Sciatic nerve (tissue), 2 donors: ENCODE results near the gene DOK4. TPM values are rescaled to one million over a fixed set of nuclear protein-coding genes. Genes with fewer than 3 reads are reported as not detected.
"Not testable (repeated sequence)": the region's sequence is repeated elsewhere in the genome, so short reads cannot be mapped to it uniquely, and the experiment has no call there.

Source experiments
- ATAC-seq: fragments of 200-7000 bp; cut with Tn5 transposase; one replicate; pipeline ENCODE4 v1.9.1; 2020; ENCODE audit warnings: mild to moderate bottlenecking, moderate library complexity
- DNase-seq: peaks from one replicate; pipeline ENCODE4 v3.0.0-alpha.2; 2020; ENCODE audit warnings: low spot score
- intact Hi-C: fragments of 100-400 bp; cut with DNase I; formaldehyde crosslinking; loops from one replicate; pipeline ENCODE4 v1.14.2; 2022
- total RNA-seq: library from RNA; stranded (reverse); fragmentation: NEBNext Ultra II Directional; extraction: Animal tissue kit (Norgen Biotek cat#: 25700); gene quantifications from one replicate; pipeline ENCODE4 v1.2.1, GENCODE V29; 2021
- donor health status: DM: no; HTN: no; CAD: no.
- donor health status: DM: no; HTN: no; CAD: no.

Gene DOK4
- total RNA-seq, 1 donor from 2014 or later: 22.6 TPM

GRCh38 chr16:57470711-57471110 is 15.6 kb downstream of the DOK4 start:
- ATAC-seq: peak; percentile 61
- DNase-seq: peak; percentile 79
- intact Hi-C loops: no loop called here

DNA sequence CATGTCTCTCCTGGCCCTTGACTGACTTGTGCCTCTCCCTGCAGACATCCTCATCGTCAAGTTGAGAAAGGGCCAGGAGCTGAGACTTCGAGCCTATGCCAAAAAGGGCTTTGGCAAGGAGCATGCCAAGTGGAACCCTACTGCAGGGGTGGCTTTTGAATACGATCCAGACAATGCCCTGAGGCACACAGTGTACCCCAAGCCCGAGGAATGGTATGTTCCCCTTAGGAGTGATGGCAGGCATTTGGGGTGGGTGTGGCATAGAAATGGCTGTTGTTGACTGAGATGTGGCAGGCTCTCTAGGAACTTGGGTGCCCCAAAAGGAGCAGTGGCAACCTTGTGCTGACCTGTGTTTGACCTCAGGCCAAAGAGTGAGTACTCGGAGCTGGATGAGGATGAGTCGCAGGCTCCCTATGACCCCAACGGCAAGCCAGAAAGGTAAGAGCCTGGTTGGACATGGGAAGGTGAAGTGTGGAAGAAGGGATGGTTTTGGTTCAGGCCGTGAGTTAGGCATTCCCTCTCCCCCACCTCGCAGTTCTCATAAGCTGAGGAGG is 16.3 kb downstream of the DOK4 start:
- intact Hi-C loops: loop anchor here (5.0 kb wide), 1 partner anchor 47 kb away; no protein-coding TSS in a partner anchor
- ATAC-seq (no peak), DNase-seq (no peak)

DNA sequence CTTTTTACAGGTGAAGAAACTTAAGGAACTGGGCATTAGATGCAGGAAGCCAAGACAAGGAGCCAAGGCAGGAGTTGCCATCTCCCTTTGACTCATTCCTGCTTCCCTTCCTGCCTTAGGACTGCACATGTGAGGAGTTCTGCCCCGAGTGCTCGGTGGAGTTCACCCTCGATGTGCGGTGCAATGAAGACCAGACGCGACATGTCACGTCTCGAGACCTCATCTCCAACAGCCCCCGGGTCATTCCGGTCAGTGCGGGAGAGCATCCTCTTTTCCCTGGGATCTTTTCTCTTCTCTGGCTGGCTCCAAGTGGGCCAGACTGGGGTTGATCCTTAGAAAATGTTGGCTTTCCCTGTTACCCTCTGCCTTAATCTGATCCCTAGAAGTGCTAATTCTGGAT is 17.2 kb downstream of the DOK4 start:
- DNase-seq: no peak
- ATAC-seq: no peak
- intact Hi-C loops: loop anchor here (5.0 kb wide), 1 partner anchor 48 kb away; no protein-coding TSS in a partner anchor

GRCh38 chr16:57468346-57468745 is 17.9 kb downstream of the DOK4 start:
- DNase-seq: no peak
- intact Hi-C loops: loop anchor here (5.0 kb wide), 1 partner anchor 49 kb away; no protein-coding TSS in a partner anchor
- no peak for ATAC-seq

DNA sequence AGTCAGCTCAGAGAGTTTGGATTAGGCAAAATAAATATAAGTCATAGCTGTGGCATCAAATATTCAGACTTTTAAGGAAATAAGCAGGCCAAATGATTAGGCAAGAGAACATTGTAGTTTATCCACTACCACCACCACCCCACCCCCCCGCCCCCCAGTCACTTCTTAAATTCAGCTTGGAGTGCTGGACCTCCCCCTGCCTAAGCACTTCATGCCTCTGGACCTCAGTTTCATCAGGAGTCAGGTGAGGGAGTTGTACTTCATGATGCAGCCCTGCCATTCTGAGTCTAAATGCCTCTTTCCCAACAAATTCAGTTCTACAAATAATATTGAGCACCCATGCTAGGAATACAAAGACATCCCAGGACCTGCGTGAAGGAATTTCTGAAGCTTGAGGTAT is 21.8 kb downstream of the DOK4 start:
- intact Hi-C loops: no loop called here
- DNase-seq (no peak), ATAC-seq (no peak)

- no peak for DNase-seq
- intact Hi-C loops: no loop called here
- peak; percentile 50 for ATAC-seq
Measured at GRCh38 chr16:57462978-57463362, 23.3 kb downstream of the DOK4 start.

DNA sequence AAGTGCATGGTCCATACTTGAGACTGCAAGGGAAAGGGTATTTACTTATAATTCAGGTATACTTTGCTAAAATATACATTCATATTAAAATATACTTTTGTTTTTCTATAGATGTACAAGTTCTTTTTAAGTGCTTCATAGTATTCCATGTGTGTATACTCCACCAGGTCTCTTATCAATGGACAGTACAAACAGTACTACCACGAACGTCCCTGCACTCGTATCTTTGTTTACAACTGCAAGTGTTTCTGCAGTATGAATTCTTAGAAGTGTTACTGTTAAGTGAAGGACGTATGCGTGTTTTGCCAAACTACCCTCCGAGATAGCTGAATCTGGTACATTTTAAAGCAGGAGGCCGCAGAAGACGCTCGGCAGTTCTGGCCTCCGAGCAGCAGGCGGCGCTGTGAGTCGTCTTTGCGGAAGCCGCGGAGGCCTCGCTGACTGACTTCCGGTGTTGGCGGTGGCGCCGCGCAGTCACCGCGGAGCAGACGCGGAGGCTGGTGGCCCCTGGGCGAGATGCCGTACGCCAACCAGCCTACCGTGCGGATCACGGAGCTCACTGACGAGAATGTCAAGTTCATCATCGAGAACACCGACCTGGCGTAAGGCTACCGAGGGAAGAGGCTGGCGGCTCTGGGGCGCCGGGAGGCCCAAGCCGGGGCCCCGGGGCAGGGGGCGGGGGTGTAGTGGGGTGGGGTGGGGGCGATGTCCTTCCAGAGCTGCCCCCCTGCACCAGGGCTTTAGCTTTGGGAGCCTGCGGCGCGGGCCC is 23.9 kb downstream of the DOK4 start, which contains the start of gene POLR2C:
TSS of gene POLR2C (plus strand) at position 471 of the 769 bp plus-strand sequence. CDS start at position 517, 46 bp downstream.
- DNase-seq (peak; percentile 92), ATAC-seq (peak; percentile 95)
- intact Hi-C loops: no loop called here

DNA sequence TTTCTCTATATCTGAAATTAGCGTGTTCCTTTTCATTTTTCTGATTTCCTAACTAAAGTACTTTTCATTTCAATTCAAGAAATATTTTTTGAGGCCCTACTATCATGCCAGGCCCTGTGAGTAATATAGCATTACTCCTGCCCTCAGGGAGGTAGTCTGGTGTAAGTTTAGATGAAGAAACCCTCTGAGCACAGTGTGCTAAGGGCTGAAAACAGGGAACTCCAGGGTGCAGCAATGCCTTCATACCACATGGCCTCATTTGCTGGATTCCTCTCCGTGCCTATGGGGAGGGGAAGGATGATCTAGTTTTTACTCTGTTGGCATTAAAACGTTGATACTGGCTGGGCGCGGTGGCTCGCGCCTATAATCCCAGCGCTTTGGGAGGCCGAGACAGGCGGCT is 34.3 kb downstream of the DOK4 start:
- no peak for ATAC-seq
- intact Hi-C loops: no loop called here

GRCh38 chr16:57447186-57447962 is 38.9 kb downstream of the DOK4 start, which contains the start of the genes CIAPIN1 and COQ9:
Gene CIAPIN1 (minus strand): TSS chr16:57447385. CDS start chr16:57440928, 6,457 bp downstream.
Gene COQ9 (plus strand): TSS chr16:57447479. CDS start chr16:57447506, 27 bp downstream.
- ATAC-seq (peak; percentile 100), DNase-seq (peak; percentile 96)
- intact Hi-C loops: no loop called here

More for the DNA sequence above, 34.3 kb downstream of the DOK4 start:
- no peak for DNase-seq

GRCh38 chr16:57446531-57447185 is 39.6 kb downstream of the DOK4 start:
- intact Hi-C loops: no loop called here
- DNase-seq (peak; percentile 66), ATAC-seq (peak; percentile 51)

DNA sequence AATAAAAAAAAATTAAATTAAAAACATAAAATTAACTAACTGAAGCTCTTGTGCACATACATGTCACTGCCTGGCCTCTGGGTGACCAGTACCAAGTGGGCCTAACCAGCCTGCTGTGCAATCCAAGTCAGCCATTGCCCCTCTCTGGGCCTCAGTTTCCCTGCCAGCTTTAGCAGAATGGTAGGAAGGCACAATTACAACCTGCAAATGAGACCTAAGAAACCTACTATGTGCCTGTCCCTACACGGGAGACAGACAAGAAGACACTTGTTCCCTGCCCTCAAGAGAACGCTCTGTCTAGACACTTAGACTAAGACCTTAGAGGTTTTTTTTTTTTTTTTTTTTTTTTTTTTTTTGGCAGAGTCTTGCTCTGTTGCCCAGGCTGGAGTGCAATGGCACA is 40.8 kb downstream of the DOK4 start:
- intact Hi-C loops: no loop called here
- ATAC-seq (no peak), DNase-seq (no peak)

DNA sequence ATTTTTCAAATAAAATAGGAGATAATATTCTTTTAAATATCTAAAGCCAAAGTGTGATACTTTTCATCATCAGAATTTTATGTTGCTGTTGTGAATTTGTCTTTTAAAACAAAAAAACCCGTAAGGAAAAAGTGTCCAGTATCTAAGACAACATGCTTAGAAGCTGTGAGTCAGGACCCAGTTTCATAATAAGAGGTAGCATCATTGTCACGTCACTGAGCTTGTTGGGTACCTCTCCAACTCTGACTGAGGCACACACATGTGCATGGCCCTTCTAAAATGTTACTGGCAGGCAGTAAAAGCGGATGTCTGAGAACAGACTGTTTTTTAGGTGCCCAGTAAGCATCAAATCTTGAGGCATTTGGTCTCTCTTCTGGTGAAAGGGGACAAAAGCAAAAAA is 41.6 kb downstream of the DOK4 start:
- DNase-seq: no peak
- no peak for ATAC-seq
- intact Hi-C loops: no loop called here

DNA sequence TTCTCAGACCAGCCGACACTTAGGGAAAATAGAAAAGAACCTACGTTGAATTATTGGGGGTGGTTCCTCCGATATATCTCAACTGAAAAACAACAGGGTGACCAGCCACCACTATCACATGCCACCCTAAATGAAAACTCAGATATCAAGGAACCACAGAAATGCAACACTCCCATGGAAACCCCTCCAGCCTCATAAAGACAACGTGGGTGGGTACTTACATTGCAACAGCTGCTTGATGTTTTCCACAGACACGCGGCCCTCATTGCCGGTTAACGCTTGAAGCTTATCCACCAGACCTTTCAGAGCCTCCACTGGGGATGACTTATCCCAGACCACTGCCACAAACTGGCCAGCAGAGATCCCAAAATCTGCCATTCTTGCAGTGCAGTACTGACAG is 45.7 kb downstream of the DOK4 start:
- intact Hi-C loops: not testable (repeated sequence)

DNA sequence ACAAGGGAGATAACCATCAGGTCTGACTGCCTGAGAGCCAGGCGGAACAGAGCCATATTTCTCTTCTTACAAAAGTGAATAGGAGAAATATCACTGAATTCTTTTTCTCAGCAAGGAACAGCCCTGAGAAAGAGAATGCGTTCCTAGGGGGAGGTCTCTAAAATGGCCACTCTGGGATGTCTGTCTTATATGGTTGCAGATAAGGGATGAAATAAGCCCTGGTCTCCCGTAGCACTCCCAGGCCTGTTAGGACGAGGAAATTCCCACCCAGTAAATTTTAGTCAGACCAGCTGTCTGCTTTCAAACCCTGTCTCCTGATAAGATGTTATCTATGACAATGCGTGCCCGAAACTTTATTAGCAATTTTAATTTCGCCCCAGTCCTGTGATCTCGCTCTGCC is 46.3 kb downstream of the DOK4 start:
- DNase-seq, intact Hi-C loops, ATAC-seq: not testable (repeated sequence)

More for the DNA sequence above, 45.7 kb downstream of the DOK4 start:
- ATAC-seq, DNase-seq: not testable (repeated sequence)

GRCh38 chr16:57435838-57436237 is 50.5 kb downstream of the DOK4 start:
- intact Hi-C loops: no loop called here
- DNase-seq: no peak
- ATAC-seq: no peak

GRCh38 chr16:57434003-57434402 is 52.3 kb downstream of the DOK4 start:
- intact Hi-C loops: no loop called here
- no peak for ATAC-seq
- no peak for DNase-seq

- intact Hi-C loops: no loop called here
- DNase-seq (no peak), ATAC-seq (no peak)
Measured at GRCh38 chr16:57432989-57433388, 53.3 kb downstream of the DOK4 start.

DNA sequence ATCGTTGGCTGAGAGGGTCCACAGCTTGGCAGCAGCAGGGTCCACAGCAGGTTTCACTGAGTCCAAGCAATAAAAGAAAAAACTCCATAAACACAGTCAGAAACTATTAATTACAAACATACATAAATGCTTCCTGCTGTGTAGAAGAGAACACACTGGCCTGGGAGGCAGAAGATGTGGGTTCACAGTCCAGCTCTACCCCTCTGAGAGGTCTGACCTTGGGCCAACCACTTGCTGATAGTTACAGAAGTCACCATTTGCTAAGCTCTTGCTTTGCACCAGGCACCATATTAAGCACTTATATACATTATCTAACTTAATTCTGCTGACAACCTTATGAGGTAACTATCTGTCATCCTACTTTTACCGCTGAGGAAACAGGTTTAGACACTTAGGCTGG is 53.8 kb downstream of the DOK4 start:
- intact Hi-C loops: no loop called here
- DNase-seq: no peak
- no peak for ATAC-seq

GRCh38 chr16:57430955-57431354 is 55.3 kb downstream of the DOK4 start:
- intact Hi-C loops: no loop called here
- ATAC-seq (no peak), DNase-seq (no peak)
